ENCODE results near the gene ZNF8.

ZNF8 gene

DNA sequence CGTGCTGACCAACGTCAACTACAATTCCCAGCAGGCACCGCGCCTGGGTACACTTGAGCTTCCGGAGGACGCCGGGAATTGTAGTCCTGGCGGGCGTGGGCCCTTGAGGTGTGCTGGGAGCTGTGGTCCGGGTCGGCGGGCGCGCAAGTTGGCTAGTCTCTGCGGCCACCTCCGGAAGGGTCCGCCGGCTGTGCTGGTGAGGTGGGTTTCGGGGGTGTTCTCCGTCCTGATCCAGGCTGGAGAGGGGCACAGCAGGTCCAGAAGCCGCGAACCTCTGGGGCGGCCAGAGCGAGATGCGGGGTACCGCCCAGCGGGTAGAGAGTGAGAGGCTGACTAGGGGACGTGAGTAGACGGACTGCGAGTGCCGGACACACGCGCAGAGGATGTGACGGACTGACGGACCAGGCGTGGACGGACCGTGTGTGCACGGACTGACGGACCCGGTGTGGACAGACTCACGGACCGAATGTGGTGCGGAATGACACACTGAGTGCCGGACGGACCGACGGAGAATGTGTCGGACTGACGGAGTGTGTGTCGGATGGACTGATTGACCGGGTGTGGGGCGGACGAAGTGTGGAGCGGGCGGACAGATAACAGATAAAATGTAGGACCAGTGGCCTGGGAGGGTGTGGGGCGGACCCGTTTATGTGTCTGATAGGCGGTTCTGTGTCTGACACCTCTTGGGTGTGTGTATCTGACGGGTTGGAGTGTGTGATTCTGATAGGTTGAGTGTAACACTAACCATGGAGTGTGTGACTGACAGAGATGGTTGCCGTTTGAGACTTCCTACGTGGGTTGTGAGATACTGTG, 48.4 kb downstream of the ZNF8 start, which contains the start of gene ZSCAN22:
ZSCAN22 (plus strand) TSS at position 81 of the 813 bp plus-strand sequence. CDS start 7,809 bp downstream, outside the sequence.
- H3K27ac ChIP-seq, result peak within 1 kb of the TSS; percentile 80
- peak; percentile 73 for TF ChIP-seq ZFX (IDR thresholded peaks at IDR 0.05)
- TF ChIP-seq, protein P1, sequence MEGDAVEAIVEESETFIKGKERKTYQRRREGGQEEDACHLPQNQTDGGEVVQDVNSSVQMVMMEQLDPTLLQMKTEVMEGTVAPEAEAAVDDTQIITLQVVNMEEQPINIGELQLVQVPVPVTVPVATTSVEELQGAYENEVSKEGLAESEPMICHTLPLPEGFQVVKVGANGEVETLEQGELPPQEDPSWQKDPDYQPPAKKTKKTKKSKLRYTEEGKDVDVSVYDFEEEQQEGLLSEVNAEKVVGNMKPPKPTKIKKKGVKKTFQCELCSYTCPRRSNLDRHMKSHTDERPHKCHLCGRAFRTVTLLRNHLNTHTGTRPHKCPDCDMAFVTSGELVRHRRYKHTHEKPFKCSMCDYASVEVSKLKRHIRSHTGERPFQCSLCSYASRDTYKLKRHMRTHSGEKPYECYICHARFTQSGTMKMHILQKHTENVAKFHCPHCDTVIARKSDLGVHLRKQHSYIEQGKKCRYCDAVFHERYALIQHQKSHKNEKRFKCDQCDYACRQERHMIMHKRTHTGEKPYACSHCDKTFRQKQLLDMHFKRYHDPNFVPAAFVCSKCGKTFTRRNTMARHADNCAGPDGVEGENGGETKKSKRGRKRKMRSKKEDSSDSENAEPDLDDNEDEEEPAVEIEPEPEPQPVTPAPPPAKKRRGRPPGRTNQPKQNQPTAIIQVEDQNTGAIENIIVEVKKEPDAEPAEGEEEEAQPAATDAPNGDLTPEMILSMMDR (conservative IDR thresholded peaks at IDR 0.05), result no peak

DNA sequence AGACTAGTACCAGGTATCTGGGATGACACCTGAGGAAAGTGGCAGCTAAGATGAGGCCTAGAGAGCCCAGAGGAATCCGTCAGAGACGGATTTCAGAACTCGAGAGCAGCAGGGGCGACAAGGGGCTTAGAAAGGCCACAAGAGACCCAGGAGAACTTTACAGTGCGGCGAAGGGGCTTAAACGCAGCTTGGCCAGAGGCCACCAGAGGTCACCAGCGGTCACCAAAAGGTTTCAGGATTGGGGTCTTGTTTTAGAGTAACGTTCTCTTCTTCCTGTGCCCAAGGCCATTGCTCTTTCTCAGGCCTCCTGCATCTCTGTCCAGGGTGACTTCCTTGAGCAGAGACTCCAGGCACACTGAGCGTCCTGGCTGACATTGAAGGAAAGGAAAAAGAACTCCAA, 50.2 kb downstream of the ZNF8 start:
- H3K27ac ChIP-seq, result no peak overlapping the region
- no peak for TF ChIP-seq ZFX (IDR thresholded peaks at IDR 0.05)
- TF ChIP-seq, protein P1 (conservative IDR thresholded peaks at IDR 0.05), result no peak

DNA sequence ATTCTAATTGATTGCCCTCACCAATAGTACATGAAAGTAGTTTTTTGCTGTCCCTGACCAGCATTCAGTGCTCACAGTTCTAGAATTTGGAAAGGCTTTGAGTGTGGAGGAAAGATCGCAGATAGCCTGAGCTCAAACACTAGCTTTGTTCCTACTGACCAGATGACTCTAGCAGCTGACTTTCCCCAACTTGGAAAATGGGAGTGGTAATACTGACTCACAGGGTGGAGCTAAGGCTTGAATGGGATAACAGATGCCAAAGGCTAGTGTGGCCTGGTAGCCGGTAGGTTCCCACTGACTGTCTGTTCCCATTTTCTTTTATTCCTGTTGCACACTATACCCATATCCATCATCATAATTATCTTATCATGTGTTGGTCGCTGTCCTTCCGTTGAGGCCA, 51.7 kb downstream of the ZNF8 start:
- 0 out of 2 replicates have a peak, but pooled peaks have one; percentile 5 for TF ChIP-seq ZFX (IDR thresholded peaks at IDR 0.05)
- TF ChIP-seq, protein P1 (conservative IDR thresholded peaks at IDR 0.05), result no peak
- H3K27ac ChIP-seq, result no peak overlapping the region

DNA sequence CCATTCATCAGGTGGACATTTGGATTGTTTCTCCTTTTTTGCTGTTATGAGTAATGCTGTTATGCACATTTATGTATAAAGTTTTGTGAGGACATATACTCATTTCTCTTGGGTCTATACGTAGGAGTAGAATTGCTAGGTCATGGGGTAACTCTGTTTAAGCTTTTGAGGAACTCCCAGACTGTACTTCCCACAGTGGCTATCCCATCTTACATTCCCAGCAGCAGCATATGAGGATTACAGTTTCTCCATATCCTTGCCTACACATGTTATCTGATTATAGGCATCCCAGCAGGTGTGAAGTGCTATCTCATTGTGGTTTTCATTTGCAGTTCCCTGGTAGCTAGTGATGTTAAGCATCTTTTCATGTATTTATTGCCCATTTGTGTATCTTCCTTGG, 53.9 kb downstream of the ZNF8 start:
- TF ChIP-seq ZFX (IDR thresholded peaks at IDR 0.05), result no peak
- TF ChIP-seq, protein P1 (conservative IDR thresholded peaks at IDR 0.05), result no peak
- H3K27ac ChIP-seq, result no peak overlapping the region

DNA sequence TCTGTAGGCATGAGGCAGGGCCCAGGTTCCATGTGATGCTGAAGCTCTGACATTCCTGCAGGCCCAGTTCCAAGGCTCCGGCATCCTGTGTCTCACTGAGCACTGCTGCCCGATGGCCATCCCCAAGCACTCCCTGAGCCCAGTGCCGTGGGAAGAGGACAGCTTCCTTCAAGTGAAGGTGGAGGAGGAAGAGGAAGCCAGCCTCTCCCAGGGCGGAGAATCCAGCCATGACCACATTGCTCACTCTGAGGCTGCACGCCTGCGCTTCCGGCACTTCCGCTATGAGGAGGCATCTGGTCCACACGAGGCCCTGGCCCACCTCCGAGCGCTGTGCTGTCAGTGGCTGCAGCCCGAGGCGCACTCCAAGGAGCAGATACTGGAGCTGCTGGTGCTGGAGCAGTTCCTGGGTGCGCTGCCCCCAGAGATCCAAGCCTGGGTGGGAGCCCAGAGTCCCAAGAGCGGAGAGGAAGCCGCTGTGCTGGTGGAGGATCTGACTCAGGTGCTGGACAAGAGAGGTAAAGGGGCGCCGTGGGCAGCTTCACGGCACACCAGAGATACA, 56.0 kb downstream of the ZNF8 start:
- TF ChIP-seq ZFX (IDR thresholded peaks at IDR 0.05), result no peak
- TF ChIP-seq, protein P1 (conservative IDR thresholded peaks at IDR 0.05), result no peak
- no peak overlapping the region for H3K27ac ChIP-seq

DNA sequence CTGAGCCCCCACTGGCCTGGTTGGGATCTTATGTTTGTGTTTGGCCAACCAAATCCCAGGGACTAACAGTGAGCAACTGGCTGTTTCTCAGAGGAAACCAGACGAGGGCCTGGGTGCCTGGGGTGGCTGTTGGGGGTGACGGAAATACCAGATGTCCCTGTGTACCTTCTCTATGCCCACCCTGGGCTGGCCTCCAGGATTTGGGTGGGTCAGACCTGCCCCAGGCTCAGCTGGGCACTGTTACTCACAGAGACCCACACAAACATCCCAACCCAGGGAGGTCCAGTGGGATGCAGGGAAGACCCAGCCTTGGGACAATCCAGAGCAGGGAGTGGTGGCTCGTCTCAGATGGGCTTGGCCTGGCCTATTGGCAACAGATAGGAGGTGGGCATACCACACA, 56.9 kb downstream of the ZNF8 start:
- no peak for TF ChIP-seq ZFX (IDR thresholded peaks at IDR 0.05)
- TF ChIP-seq, protein P1 (conservative IDR thresholded peaks at IDR 0.05), result no peak
- no peak overlapping the region for H3K27ac ChIP-seq

DNA sequence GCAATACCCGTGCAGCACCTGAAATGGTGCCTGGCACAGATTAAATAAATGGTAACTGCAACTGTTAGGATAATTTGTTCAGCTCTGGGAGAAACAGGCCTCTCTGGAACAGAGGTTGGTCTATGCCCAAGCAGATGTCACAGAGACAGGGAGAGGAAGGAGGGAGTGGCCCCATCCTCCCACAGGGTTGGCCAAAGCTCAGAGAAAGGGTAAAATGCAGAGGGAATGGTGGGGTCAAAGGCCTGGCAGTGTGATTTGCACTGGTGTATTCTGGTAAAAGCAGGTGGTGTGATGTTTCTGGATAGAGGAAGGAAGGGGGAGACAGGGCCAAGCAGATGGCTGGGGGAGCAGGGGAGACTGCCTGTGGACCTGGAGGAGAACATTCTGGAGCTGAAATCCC, 57.5 kb downstream of the ZNF8 start:
- H3K27ac ChIP-seq, result no peak overlapping the region
- TF ChIP-seq, protein P1 (conservative IDR thresholded peaks at IDR 0.05), result no peak
- TF ChIP-seq ZFX (IDR thresholded peaks at IDR 0.05), result no peak

Measured in C4-2B (cell line).